ENCODE measurements around the gene TBC1D1. TPM values are rescaled to one million over a fixed set of nuclear protein-coding genes. Genes with fewer than 3 reads are reported as not detected.

Gene TBC1D1
- total and polyA plus RNA-seq, 5 donors from 2014 or later = 12.3 to 48.2 (median 19.4) TPM

DNA sequence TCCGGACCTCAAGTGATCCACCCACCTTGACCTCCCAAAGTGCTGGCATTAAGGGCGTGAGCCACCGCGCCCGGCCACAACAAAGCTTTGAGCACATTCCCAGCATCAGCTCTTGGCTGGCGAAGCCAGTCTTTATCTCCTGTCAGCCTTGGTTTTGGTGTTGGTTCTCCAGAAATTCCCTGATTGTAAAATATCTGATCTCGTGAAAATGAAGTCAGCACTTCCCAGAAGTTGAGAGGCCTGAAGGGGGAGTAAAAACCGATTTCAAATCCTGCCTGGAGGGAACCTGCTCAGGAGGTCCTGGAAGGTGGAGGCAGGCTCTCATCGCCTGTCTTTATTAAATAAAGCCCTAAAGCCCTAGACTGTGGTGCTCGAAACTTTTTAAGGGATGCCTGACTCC lies 102.9 kb downstream of the TBC1D1 start:
- no peaks in the 10 kb centered on the region for H3K9me3 ChIP-seq (ENCODE audit: control insufficient read depth in 2 of 2, low read length in 2 of 2)

DNA sequence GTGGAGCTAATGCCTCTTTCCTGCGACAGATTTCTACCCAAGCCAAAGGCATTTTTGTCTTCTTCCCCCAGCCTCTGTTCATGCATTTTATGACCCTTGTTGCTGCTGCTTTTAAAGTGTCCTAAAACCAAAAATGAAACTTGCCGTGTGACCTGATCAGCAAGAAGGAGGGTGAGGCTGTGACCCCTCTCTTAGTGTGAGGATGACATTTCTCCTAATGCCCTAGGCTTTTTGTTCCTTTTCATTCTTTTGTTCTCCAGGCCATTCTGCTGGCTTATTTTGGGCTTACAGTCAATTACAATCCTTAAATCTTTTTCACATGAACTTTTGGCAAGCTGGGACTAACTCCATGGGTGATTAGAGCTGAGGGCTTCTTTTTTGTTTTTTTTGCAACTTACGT lies 103.7 kb downstream of the TBC1D1 start:
- Histone ChIP-seq H3K27me3 (ENCODE audit: control insufficient read depth, insufficient read depth, low read length) (no peaks in the 10 kb centered on the region), H3K4me1 (ENCODE audit: control insufficient read depth, insufficient read depth, low read length, poor library complexity, severe bottlenecking) (no peaks in the 10 kb centered on the region), H3K4me3 (ENCODE audit: low read depth, low read length) (no peak overlapping the region), H3K27ac (ENCODE audit: insufficient read depth, low read length, poor library complexity, severe bottlenecking) (no peak overlapping the region), H3K9me3 (ENCODE audit: control insufficient read depth in 2 of 2, low read length in 2 of 2) (no peaks in the 10 kb centered on the region), H3K36me3 (ENCODE audit: control insufficient read depth, insufficient read depth, low read length) (no peaks in the 10 kb centered on the region)
- no peak overlapping the region for H3K4me3 Mint-ChIP-seq
- no peaks in the 10 kb centered on the region for H3K27me3 Mint-ChIP-seq
- peaks cover 10% of the 10 kb centered on the region for H3K36me3 Mint-ChIP-seq
- DNase-seq (peak in 1 of 3 donors; percentile 19), ATAC-seq (ENCODE audit: low read depth in 2 of 2) (no peak)
- H3K9me3 Mint-ChIP-seq = no peaks in the 10 kb centered on the region
- peaks cover 6 to 47% (median 26%) of the 10 kb centered on the region in 4 donors for H3K4me1 Mint-ChIP-seq
- H3K27ac Mint-ChIP-seq = peak overlapping the region in 2 of 3 donors; percentile 75 to 81

More for the DNA sequence above, 102.9 kb downstream of the TBC1D1 start:
- Histone ChIP-seq H3K27ac (ENCODE audit: insufficient read depth, low read length, poor library complexity, severe bottlenecking) (no peak overlapping the region), H3K36me3 (ENCODE audit: control insufficient read depth, insufficient read depth, low read length) (no peaks in the 10 kb centered on the region), H3K4me1 (ENCODE audit: control insufficient read depth, insufficient read depth, low read length, poor library complexity, severe bottlenecking) (no peaks in the 10 kb centered on the region), H3K27me3 (ENCODE audit: control insufficient read depth, insufficient read depth, low read length) (no peaks in the 10 kb centered on the region), H3K4me3 (ENCODE audit: low read depth, low read length) (no peak overlapping the region)
- Mint-ChIP-seq H3K4me3 (no peak overlapping the region), H3K4me1 (peaks cover 6 to 40% (median 28%) of the 10 kb centered on the region in 4 donors), H3K9me3 (no peaks in the 10 kb centered on the region), H3K27me3 (no peaks in the 10 kb centered on the region), H3K27ac (no peak overlapping the region), H3K36me3 (peaks cover 5% of the 10 kb centered on the region)
- DNase-seq = no peak
- ATAC-seq (ENCODE audit: low read depth in 2 of 2) = no peak

DNA sequence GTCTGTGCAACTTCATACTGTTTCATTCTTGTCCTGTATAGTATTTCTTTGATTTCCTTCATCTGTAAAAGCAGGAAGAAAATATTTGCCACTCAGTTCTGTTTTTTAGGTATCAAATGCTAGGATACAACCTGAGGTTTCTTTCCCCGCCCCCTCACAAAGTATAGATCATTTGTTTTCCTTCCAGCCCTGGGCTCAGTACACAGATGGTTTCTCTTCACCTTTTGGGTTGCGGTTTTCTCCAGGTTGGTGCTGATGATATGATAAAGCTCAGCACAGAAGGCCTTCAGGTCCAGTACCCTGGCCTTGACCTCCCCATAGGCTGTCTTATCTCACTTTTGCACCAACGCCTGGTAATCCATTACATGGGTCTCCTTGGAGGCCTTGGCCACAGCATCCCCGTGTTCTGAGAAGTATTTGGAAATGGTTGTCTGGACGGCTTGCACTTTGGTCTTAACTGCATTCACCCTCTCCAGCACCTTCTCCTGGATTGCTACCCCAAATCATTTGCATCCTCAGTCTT lies 104.5 kb downstream of the TBC1D1 start:
- no peaks in the 10 kb centered on the region for H3K4me1 ChIP-seq (ENCODE audit: control insufficient read depth, insufficient read depth, low read length, poor library complexity, severe bottlenecking)
- no peaks in the 10 kb centered on the region for H3K36me3 ChIP-seq (ENCODE audit: control insufficient read depth, insufficient read depth, low read length)
- Mint-ChIP-seq H3K9me3 (no peaks in the 10 kb centered on the region), H3K4me1 (peaks cover 6 to 47% (median 28%) of the 10 kb centered on the region in 4 donors), H3K36me3 (peaks cover 10% of the 10 kb centered on the region), H3K27ac (peak overlapping the region in 2 of 3 donors; percentile 56 to 75), H3K4me3 (no peak overlapping the region), H3K27me3 (no peaks in the 10 kb centered on the region)
- no peaks in the 10 kb centered on the region for H3K27me3 ChIP-seq (ENCODE audit: control insufficient read depth, insufficient read depth, low read length)
- ATAC-seq (ENCODE audit: low read depth in 2 of 2) (no peak), DNase-seq (no peak)
- H3K27ac ChIP-seq (ENCODE audit: insufficient read depth, low read length, poor library complexity, severe bottlenecking) = no peak overlapping the region
- no peaks in the 10 kb centered on the region for H3K9me3 ChIP-seq (ENCODE audit: control insufficient read depth in 2 of 2, low read length in 2 of 2)
- no peak overlapping the region for H3K4me3 ChIP-seq (ENCODE audit: low read depth, low read length)

DNA sequence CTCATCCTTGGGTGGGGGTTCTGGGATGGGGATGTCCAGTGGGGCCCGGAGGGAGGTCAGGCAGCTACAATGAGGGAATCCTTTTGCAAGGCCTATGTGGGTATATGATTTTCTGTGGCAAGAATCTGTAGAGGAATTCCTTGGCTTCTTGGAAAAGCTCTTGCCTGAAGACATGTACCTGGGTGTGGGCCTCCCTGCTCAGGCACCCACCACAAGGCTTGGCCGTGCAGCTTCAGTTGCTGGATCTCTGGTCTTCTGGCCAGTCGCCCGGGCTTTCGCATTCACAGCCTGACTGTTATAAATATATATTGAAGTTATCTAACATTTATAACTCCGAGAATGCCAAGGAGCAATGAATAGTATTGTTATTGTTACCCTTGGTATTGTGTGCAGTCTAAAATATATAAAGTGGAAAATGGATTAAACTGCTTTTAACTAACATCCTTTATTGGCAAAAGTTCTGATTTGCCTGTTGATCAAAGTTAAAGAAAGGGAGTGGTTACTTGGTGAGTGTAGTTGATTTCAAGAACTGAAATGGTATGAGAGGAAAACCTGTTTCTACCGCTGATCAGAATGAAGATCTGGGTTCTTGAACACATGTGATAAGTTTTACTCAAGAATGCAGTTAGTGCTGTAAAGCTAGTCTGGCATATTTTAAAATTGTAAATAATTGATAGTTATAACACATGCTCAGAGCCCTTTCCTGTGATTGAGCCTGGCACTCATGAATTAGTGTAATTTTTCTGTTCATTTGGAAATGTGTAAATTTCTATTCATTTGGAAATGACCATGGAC lies 105.3 kb downstream of the TBC1D1 start:
- DNase-seq (no peak), ATAC-seq (ENCODE audit: low read depth in 2 of 2) (no peak)
- Mint-ChIP-seq H3K9me3 (no peaks in the 10 kb centered on the region), H3K27me3 (no peaks in the 10 kb centered on the region), H3K27ac (no peak overlapping the region), H3K4me3 (no peak overlapping the region), H3K4me1 (peaks cover 6 to 47% (median 28%) of the 10 kb centered on the region in 4 donors), H3K36me3 (peaks cover 10% of the 10 kb centered on the region)
- Histone ChIP-seq H3K4me1 (ENCODE audit: control insufficient read depth, insufficient read depth, low read length, poor library complexity, severe bottlenecking) (no peaks in the 10 kb centered on the region), H3K36me3 (ENCODE audit: control insufficient read depth, insufficient read depth, low read length) (no peaks in the 10 kb centered on the region), H3K27me3 (ENCODE audit: control insufficient read depth, insufficient read depth, low read length) (no peaks in the 10 kb centered on the region), H3K27ac (ENCODE audit: insufficient read depth, low read length, poor library complexity, severe bottlenecking) (no peak overlapping the region), H3K9me3 (ENCODE audit: control insufficient read depth in 2 of 2, low read length in 2 of 2) (no peaks in the 10 kb centered on the region), H3K4me3 (ENCODE audit: low read depth, low read length) (no peak overlapping the region)

DNA sequence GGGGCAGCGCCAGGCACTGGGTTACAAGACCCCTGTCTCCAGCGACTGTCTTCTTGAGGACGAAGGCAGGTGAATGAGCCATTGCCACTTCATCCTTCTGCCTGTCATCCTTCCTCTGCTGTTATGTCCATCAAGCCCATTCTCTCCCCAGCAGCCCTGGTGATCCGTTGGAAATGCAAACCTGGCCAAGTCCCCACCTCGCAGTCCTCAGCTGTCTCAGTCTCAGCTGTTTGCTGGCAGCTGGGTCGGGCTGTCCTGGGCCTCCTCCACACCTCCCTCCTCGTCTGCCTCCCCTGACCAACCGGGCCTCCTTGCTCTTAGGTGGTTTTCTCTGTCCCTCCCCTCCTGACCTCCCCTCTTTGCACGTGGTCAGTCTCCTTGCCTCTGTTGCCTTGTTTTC lies 107.3 kb downstream of the TBC1D1 start:
- DNase-seq = no peak
- H3K9me3 ChIP-seq (ENCODE audit: control insufficient read depth in 2 of 2, low read length in 2 of 2) = no peaks in the 10 kb centered on the region
- Mint-ChIP-seq H3K27ac (peak overlapping the region in 2 of 3 donors; percentile 55 to 80), H3K36me3 (peaks cover 10% of the 10 kb centered on the region), H3K4me1 (peaks cover 6 to 53% (median 38%) of the 10 kb centered on the region in 4 donors), H3K9me3 (no peaks in the 10 kb centered on the region), H3K27me3 (no peaks in the 10 kb centered on the region), H3K4me3 (no peak overlapping the region)
- no peak for ATAC-seq (ENCODE audit: low read depth in 2 of 2)
- no peak overlapping the region for H3K4me3 ChIP-seq (ENCODE audit: low read depth, low read length)
- no peaks in the 10 kb centered on the region for H3K4me1 ChIP-seq (ENCODE audit: control insufficient read depth, insufficient read depth, low read length, poor library complexity, severe bottlenecking)
- no peaks in the 10 kb centered on the region for H3K36me3 ChIP-seq (ENCODE audit: control insufficient read depth, insufficient read depth, low read length)
- H3K27me3 ChIP-seq (ENCODE audit: control insufficient read depth, insufficient read depth, low read length) = no peaks in the 10 kb centered on the region
- no peak overlapping the region for H3K27ac ChIP-seq (ENCODE audit: insufficient read depth, low read length, poor library complexity, severe bottlenecking)

DNA sequence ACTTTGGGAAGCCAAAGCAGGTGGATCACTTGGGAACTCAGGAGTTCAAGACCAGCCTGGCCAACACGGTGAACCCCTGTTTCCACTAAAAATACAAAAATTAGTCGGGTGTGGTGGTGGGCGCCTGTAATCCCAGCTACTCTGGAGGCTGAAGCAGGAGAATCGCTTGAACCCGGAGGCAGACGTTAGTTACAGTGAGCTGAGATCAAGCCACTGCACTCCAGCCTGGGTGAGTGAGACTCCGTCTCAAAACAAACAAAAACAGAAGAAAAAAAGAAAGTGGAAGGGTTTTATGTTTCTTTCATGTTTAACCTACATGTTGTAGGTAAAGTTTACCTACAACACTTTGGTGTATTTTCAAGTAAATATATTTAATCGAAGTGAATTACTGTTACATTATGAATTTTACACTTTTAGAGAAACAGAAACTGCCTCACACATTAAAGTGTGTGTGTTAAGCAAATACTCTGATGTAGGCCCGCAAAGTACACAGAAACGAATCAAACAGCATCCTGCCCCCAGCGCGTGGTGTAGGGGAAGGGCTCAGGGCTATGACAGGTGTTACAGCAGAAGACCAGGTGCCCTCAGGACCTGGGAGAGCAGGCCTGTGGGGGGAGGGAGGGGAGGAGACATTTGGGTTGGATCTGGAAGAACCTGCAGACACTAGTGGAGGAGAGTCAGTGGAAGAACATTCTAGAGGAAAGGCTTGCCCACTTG lies 108.3 kb downstream of the TBC1D1 start:
- ATAC-seq (ENCODE audit: low read depth in 2 of 2) (no peak), DNase-seq (peak in 1 of 3 donors; percentile 49)
- H3K27ac ChIP-seq (ENCODE audit: insufficient read depth, low read length, poor library complexity, severe bottlenecking) = no peak overlapping the region
- H3K4me1 Mint-ChIP-seq = peaks cover 6 to 56% (median 37%) of the 10 kb centered on the region in 4 donors
- H3K4me3 Mint-ChIP-seq = no peak overlapping the region
- H3K4me1 ChIP-seq (ENCODE audit: control insufficient read depth, insufficient read depth, low read length, poor library complexity, severe bottlenecking) = no peaks in the 10 kb centered on the region
- H3K9me3 Mint-ChIP-seq = no peaks in the 10 kb centered on the region
- no peaks in the 10 kb centered on the region for H3K9me3 ChIP-seq (ENCODE audit: control insufficient read depth in 2 of 2, low read length in 2 of 2)
- peaks cover 10% of the 10 kb centered on the region for H3K36me3 Mint-ChIP-seq
- H3K36me3 ChIP-seq (ENCODE audit: control insufficient read depth, insufficient read depth, low read length) = no peaks in the 10 kb centered on the region
- peak overlapping the region in 1 of 3 donors; percentile 59 for H3K27ac Mint-ChIP-seq
- no peak overlapping the region for H3K4me3 ChIP-seq (ENCODE audit: low read depth, low read length)
- H3K27me3 Mint-ChIP-seq = no peaks in the 10 kb centered on the region
- H3K27me3 ChIP-seq (ENCODE audit: control insufficient read depth, insufficient read depth, low read length) = no peaks in the 10 kb centered on the region

DNA sequence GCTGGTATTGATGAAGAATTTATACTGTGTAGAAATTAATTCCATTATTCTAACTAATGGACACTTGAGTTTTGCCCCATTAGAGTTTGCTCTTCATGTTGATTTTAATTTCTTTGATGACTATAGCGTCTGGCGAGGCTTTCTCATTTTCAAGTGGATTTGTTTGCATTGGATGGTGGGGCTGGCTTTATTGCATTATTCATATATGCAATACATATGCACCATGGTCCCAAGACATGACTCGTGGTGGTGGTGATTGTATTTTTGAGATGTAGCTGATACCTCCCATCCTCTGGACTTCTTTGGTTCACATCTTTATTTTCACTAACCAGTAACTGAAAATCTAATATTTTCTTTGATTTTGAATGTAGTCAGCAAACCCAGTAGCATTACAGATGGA lies 109.1 kb downstream of the TBC1D1 start:
- H3K4me3 ChIP-seq (ENCODE audit: low read depth, low read length) = no peak overlapping the region
- Mint-ChIP-seq H3K4me3 (no peak overlapping the region), H3K27me3 (no peaks in the 10 kb centered on the region), H3K4me1 (peaks cover 3 to 55% (median 32%) of the 10 kb centered on the region in 4 donors), H3K36me3 (peaks cover 13% of the 10 kb centered on the region), H3K9me3 (no peaks in the 10 kb centered on the region), H3K27ac (no peak overlapping the region)
- H3K27ac ChIP-seq (ENCODE audit: insufficient read depth, low read length, poor library complexity, severe bottlenecking) = no peak overlapping the region
- DNase-seq (no peak), ATAC-seq (ENCODE audit: low read depth in 2 of 2) (no peak)
- H3K36me3 ChIP-seq (ENCODE audit: control insufficient read depth, insufficient read depth, low read length) = no peaks in the 10 kb centered on the region
- H3K27me3 ChIP-seq (ENCODE audit: control insufficient read depth, insufficient read depth, low read length) = no peaks in the 10 kb centered on the region
- H3K4me1 ChIP-seq (ENCODE audit: control insufficient read depth, insufficient read depth, low read length, poor library complexity, severe bottlenecking) = no peaks in the 10 kb centered on the region
- H3K9me3 ChIP-seq (ENCODE audit: control insufficient read depth in 2 of 2, low read length in 2 of 2) = no peaks in the 10 kb centered on the region
